Body of pancreas (tissue), 4 donors: ENCODE measurements around the gene HMG20A.

Source experiments
- CTCF ChIP-seq, 7 experiments: fragments of 450-650 bp in 4 of 7; fragments of 200-600 bp in 3 of 7; sonication (generic) in 3 of 7; IDR thresholded peaks; one replicate each; pipeline ENCODE4 v1.5.1; 2016 to 2019; ENCODE audit warnings: antibody characterized with exemption in 7 of 7
- POLR2A ChIP-seq, 3 donors: fragments of 450-650 bp; IDR thresholded peaks; one replicate each; pipeline ENCODE4 v1.6.1; 2016; ENCODE audit warnings: antibody characterized with exemption in 3 of 3, mild to moderate bottlenecking in 2 of 3

GRCh38 chr15:77371850-77372563 lies 48.7 kb upstream of the HMG20A start:
- TF ChIP-seq CTCF (IDR thresholded peaks at IDR 0.05) (no peak), POLR2A (IDR thresholded peaks at IDR 0.05) (no peak)
